Activated effector memory CD4-positive, alpha-beta T cell treated with anti-CD3 and anti-CD28 coated beads, Interleukin-2, amount 50 U/mL, for 16 hours (primary cell): Measurements from ENCODE around the gene SFT2D3.
"Not testable (repeated sequence)": the region's sequence is repeated elsewhere in the genome, so short reads cannot be mapped to it uniquely, and the experiment has no call there.

Experiments
- DNase-seq: peaks from one replicate; pipeline ENCODE4 v3.0.0-alpha.2; 2020

Gene SFT2D3

DNA sequence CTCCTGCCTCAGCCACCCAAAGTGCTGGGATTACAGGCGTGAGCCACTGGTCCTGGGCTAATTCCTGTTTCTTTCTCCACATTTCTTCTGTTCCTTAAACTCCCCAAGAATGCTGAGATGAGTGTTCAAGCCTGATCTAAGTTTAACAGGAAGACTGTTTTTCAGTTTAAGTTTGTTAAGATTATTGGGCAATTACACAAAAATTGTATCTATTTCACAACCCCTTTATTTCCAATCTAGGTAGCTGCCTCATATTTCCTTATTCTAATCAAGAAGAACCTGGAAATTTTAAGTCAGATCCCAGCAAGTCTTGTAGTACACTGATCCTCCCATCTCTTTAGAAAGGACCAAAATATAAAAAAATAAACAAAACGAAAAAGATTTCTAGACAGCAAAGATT lies 11.7 kb downstream of the SFT2D3 start:
- no peak for DNase-seq

DNA sequence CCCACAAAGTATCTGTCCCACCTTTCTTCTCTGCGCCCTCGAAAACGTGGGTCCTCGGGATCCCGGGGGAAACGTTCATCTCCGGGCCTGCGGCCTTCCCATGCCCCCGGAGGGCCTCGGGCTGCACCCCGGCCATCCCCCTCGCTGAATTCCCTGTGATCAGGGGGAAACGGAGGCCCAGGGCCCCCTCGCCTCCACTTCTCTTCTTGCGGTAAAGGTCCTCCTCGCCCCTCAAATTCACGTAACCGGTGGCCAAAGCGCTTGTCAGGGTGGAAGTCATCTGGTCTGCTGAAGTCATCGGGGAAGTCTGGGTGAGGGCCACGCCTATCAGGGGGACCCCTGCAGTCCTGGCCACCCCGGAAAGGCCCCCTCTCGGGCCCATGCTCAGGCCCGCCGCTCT lies 12.3 kb downstream of the SFT2D3 start:
- DNase-seq = no peak

DNA sequence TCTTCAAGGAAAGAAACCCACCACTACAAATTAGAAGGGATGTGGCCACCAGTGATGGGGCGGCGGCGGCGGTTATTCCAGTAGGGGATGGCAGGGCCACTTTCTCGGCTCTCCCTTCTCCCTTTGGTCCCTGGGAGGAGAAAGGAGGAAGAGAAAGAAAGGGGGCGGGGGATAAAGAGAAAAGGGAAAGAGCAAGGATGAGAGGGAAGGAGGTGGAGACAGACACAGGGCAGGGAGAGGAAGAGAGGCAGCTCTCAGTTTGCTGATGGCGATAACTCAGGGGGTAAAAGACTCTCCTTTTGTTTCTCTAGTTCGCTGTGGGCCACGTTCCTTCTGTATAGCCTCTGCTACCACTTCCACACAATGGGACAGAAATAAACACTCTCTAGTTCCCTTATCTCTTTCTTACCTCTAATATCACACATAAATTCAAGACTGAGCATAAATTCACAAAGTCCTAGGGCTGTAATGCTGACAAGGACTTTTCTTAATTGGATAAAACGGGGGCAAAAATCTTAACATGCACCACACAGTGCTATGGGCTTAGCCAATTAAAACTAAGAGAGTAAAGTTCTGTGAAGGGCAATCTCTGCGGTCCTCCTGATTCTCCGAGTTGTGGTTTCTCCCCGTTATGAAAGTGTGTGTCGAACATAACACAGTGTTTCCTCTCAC lies 14.6 kb downstream of the SFT2D3 start:
- DNase-seq = no peak

DNA sequence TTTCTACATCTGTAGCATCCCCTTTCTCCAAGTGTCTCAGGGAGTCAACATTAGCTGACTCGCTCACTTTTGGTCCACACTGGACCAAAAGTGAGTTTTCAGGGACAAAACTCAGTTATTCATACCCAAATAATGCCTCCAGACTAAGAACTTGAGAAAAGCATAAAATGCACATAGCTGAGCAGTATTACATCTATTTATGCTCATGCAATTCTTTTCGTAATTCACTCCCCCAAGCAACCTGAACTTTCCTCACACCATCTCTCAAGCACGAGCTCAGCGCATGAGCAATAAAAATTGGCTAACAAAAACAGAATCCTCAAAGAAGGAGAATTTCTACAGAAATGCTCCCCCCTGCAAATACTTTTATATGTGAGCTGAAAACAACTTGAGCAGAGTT lies 17.0 kb downstream of the SFT2D3 start:
- DNase-seq = no peak

DNA sequence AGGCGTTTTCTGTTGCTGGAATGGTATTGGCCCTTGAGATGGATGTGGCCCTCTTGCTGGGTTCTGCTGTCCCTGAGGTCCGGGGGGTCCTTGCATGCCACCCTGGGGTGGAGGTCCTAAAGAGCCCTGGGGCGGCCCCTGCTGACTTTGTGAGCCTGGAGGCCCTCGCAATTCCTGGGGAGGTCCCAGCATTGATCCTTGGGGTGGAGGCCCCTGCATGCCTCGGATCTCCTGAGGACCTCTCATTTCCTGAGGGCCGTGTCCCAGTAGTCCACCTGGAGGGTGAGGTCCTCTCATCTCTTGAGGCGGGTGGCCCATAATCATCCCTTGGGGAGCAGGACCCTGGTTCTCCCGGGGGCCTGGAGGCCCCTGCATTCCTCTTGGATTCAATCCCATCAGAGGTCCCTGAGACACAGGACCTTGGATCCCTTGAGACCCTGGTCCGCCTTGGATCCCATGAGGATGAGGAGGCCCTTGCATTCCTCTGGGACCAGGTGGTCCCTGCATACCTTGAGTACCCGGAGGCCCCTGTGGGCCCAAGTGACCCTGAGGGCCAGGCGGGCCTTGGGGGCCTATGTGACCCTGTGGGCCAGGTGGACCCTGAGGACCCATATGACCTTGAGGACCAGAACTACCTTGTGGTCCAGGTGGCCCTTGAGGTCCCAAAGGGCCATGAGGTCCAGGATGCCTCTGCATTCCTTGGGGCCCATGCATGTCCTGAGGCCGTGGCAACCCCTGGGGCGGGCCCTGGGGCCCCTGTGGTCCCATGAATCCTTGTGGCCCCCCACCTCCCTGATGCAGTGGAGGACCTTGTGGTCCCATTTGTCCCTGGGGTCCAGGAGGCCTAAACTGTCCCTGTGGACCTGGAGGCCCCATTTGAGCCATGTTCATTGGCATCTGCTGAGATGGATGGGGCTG lies 18.3 kb downstream of the SFT2D3 start:
- DNase-seq = no peak

DNA sequence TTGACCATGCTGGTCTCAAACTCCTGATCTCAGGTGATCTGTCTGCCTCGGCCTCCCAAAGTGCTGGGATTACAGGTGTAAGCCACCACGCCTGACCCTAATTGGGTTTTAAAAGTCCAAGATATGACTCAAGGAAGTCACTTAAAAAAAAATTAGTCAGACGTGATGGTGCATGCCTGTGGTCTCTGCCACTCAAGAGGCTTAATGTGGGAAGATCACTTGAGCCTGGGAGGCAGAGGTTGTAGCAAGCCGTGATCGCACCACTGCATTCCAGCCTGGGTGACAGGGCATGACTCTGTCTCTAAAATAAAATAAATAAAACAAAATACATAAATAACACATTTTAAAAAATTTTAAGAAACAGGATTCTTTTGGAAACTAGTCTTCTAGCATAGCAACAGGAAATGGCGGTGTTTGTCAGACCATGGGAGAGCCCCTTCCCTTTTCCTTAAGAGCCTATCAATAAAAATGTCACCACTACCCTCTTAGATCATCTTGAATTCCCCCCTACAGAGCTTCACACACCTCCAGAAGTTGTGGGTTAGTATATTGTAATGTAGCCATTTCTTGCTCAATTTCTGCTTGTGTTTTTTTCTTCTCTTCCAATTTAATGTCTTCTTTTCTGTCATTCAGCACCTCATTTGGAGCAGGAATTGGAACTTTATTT lies 20.1 kb downstream of the SFT2D3 start:
- DNase-seq = no peak

DNA sequence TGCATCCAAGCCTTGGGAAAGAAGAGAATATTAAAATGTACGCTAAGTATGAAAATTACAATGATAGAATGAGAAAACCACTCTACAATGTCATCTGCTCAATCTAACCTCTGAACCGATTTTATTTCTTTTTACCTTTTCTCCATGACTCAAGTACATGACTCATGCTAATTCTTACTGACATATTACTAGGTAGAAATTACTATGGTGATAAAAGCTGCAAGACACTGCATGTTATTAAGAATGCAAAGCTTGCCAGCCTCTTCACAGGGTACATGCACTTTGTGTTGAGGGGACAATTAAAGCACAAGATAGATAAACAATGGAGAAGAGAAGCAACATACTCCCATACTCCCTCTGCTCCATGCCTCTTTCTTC lies 20.7 kb downstream of the SFT2D3 start:
- DNase-seq = no peak

DNA sequence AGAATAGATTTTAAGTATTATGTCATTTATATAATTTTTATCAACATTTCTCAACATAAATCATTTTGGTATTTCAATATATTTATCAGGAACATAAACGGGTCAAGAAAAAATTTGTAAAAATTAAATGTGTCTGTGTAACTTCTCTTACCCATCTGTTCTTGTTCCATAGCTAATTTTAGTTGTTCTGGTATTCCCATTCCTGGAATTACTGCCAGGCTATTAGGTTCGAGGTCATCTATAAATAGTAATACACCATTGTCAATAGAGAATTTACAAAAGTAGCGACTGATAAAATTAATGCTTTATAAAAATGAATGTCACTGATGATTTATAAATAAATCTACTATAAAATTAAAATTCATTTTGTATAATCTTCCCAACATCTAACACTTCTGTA lies 21.5 kb downstream of the SFT2D3 start:
- no peak for DNase-seq

DNA sequence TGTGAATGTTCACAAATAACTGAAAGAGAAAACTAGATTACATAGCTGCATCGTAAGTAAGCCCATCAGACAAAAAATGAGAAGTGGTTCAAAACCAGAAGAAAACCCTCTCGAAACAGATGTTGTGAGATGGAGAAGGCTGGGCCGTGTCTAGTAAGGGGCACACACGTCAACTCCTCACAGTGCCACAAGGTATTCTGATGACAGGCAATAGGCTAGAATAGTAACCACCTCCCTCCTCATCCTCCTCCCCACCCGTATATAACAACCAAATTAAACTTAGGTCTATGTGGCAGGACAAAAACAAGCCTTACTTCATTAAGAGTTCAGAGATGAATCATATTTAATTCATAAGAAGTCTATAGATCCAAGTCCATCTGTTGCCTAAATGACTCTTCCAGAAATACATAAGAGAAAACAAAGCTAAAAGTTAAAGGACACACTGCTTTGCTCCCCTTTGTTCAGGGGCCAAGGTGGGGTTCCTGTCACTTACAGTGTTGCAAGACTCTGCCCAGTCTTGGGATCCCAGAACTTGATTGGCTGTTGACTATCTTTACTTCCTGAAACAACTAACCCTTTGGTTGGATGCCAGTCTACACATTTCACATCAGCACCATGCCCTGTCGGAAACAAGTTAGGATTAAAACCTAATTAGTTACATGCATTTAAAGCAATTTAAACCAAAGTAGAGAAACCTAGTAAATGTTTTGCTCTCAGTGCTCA lies 25.0 kb downstream of the SFT2D3 start:
- no peak for DNase-seq

DNA sequence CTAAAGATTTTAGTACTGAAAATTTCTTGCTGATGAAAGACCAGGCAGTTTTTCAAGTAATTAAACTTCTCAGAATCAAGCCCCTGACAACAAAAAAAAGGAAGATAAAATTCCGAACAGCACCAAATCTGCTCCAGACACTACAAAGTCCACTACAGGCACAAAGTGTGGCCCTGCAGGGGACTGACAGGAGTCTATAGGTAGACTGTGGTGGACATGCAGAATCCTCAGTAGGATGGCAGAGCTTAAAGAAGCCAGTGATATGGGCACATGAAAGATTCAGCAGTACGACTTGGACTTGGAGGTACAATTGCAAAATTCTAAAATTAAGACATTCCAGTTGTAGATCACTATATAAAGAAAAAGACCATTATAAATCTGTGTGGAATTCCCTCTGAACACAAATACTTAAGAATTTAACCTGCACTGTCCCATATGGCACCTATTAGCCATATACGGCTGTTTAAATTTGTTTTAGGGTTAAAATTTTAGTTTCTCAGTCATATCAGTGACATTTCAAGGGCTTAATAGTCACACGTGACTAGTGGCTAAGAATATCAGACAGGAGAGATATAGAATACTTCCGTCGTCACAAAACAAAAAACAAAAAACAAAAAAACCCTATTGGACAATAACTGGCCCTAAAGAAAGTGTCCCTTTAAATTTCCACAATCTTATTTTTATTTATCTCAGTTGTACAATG lies 32.0 kb downstream of the SFT2D3 start:
- no peak for DNase-seq

DNA sequence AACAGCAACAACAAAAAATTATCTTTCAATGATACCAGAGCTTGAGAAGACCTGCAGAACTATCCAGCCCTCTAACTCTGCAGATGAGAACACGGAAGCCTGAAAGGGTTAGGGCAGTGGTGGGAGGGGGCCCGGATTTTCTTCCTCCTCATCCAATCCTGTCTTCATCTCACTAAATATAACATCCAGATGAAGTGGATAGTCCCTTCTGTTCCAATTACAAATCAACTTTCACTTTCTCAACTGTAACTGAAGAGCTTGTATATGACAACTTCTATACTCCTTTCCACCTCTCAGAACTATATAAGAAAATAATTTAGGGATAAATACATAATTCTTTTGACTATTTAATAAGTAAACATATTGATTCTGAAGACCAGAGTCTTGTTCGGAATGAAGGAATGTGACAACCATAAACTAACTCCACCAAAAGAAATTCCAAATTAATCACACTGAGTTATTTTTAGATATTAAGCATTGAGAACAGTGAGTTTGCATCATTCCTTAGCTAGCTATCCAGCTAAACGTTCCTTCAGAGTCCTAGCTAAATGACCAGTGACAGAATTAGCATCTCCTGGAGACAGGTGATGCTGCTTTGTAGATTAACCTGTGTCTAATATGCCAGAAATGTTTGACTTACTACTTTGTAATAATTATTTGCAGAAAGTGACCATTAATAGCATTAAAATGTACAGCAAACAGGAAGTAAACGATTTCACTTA lies 32.7 kb downstream of the SFT2D3 start:
- DNase-seq = no peak

DNA sequence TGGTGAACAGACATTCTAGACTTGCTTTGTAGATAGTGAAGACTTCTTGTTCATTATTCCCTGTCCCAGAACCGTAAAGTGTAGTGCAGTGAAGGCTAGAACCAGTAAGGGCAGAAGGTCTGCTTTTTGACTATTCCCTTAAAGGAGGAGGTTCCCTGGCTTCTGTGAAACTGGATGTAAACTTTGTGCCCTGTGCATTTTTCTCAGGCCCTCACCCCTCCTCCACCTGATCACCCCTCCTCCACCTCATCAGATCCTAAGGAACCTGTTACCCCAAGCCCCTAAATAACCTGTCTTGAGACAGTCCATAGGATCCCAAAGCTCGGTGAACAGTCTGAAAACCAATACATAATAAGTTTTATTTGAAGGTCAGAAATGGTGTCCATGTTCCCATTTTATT lies 33.7 kb downstream of the SFT2D3 start:
- DNase-seq = no peak

DNA sequence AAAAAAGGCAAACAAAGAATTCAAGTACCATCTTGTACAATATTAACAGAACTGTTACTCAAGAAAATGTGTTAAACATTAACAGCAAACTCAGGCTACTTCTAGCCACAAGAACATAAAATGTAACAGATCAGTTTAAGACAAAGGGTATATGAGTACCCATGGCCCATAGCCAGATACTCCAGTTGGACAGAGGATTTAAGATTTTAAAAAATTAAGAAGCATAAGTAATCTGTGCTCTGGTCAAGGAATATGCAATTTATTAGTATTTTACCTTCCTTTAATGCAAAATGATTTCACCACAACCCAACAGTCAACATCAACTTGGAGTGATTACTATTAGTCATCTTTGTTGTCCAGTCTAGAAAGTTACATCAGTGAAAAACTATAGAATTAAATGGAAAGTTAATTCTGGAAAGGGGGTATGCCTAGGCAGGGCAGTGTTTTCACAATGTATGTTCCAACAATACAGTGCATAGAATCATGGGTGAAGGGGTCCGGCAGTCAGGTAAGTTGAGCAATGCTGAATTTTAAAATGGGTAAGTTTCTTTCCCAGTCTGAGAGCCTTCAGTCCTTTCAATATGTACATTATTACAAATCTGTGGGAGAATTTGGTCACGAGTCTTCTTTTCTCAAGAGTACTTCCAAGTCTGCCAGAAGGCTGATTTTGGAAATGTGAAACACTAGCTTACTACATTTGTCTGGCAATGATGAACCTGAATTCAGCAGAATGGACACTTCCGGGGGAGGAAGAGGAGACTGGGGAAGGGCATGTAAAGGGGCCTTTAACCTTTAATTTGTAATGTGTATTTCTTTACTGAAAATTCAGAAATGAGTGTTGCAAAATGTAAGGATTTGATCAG lies 34.5 kb downstream of the SFT2D3 start:
- no peak for DNase-seq

DNA sequence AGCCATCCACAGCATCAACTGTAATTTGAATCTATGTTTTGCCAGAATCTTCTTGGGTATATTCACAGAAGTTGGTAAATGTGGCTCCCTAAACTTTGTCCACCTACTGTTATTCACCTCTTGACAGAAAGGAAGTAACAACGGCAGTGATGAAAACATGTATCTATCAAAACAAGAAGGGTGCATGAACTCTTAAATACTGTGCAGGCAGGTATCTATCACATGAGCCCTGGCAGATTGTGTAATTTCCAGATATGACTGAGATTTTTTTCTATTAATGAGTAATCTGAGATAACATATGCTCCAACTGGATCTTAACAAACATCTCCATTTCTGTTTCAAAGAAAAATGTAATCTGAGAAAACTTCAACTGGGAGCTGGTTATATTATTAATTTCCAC lies 36.6 kb downstream of the SFT2D3 start:
- no peak for DNase-seq

DNA sequence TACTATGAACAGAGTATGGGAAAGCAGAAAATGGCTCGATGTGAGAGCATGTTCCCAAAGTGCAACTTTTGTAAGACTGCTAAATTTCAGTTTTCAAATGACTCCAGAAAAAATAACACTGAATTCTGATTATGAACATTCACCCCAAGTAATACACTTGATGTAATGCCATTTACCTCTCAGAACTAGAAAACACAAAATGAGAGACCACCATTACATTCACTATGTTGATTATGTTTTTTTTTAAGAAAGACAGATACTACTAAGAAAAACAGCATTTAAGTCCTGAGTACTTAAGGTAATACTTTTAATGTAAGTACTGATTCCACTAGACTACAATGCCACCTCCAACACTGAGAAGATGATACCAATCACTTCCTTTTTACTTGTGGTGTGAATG lies 38.5 kb downstream of the SFT2D3 start:
- DNase-seq = no peak

DNA sequence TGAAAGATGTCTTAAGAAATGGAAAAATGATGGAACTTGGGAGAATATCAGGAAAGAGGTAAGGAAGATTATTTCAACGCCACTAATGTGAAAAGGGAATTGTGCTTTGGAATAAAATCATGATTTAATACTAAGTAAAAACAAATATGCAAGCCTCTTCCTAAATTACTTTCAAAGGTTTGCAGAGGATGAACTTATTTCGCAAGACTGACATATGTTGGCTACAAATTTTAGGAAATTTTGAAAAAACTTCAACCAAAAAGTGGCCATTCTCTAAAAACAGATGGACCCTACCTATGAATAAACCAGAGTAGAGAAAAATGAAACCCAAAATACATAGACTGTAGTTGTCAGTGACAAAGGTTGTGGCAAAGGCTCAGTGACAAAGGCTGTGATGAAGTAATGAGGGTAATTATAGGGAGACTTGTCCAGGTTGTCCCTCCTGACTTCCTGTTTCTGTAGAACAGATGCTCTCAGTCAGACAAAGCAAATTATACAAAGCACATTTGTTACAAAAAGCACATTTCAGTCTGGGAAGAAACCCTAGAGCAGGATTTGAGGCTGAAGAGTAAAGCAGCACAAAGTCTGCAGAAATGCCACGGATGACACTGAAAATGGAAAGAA lies 39.5 kb downstream of the SFT2D3 start:
- DNase-seq = no peak

DNA sequence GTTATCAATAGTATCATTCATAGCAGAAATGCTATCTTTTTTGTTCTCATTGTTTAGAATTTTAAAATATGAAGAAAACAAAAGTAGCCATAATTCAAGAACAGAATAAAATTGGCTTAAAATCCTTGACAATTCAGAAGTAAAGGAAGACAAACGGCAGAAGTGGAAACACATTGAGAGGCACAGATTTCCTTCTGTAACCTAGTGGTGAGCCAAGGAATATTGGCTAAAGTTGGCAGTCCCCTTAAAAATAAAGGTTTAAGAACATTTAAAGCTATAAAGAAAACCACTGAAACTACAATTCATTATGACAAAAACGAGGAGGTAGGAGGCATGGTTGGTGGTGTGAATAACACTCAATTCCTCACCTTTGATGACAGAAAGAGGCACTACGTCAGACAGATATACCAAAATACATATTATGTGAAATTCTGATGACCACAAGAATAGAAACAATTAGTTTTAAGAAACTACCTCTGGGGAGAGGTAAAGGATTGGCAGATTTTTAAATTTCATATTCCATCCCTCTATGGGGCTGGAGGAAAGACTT lies 42.3 kb downstream of the SFT2D3 start:
- DNase-seq = no peak

DNA sequence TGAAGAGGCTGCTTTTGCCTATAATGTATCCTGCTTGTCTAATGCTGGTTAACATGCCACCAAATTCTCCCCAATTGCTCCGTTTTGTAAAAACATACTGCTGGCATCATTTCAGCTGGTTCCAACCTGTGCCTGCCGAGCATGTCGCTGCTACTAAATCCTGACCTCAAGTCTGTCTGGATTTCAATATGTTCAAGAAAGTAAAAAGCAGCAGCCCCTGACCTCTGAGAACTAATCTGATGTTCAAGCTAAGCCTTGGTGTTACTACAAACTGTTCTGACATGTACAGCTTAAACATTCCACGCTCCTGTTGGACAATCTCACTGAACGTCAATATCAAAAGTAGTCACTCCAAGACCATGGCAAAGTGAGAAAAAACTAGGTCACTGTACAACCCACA lies 46.3 kb downstream of the SFT2D3 start:
- DNase-seq = no peak

DNA sequence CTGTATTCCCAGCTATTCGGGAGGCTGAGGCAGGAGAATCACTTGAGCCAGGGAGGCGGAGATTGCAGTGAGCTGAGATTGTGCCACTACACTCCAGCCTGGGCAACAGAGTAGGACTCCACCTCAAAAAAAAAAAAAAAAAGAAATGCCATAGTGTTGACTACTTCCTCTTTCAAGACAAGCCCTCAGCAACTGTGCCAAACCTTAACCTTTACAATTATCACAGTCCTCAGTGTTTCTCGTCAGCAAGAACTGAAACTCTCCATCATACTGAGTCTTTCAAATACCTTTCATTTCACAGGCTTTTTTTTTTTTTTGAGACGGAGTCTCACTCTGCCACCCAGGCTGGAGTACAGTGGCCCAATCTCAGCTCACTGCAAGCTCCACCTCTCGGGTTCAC lies 48.2 kb downstream of the SFT2D3 start:
- DNase-seq = not testable (repeated sequence)

DNA sequence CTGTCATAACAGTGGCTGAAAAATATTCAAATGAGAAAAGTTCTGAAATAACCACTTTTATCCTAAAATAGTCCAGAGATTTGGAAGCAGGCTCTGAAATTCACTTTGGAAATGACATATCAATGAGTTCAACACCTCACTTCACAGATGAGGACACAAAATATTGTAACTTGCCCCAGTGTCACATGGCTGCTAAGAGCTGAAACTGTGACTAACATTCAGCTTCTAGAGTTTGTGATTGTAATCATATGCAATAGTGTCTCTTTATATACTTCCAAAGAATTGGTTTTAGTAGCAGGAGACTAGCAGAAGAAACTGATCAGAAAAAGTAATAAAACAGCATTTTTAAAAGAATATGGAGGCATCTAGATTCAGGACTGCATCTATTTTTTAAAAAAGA lies 52.1 kb downstream of the SFT2D3 start:
- DNase-seq = no peak
